MCF 10A (cell line): ENCODE data around the gene RO60. TPM values are rescaled to one million over a fixed set of nuclear protein-coding genes. Genes with fewer than 3 reads are reported as not detected.
"Not testable (repeated sequence)": the region's sequence is repeated elsewhere in the genome, so short reads cannot be mapped to it uniquely, and the experiment has no call there.

ENCODE experiments used
- BruUV-seq: library from RNA; stranded (reverse); fragments of 400-500 nt; replicated peaks from 2 replicates; lab custom pipeline; 2021; lab: Mats Ljungman, UMichigan
- CTCF ChIA-PET: fragments of 300-600 bp; sonication (Branson Sonifier 250); formaldehyde crosslinking; extraction: SDS; loops from one replicate; lab custom pipeline; 2021; ENCODE audit warnings: antibody characterized with exemption, inconsistent platforms; lab: Yijun Ruan, JAX
- POLR2A ChIA-PET: fragments of 300-600, 350-650 bp; sonication (Branson Sonifier 250); formaldehyde crosslinking; extraction: SDS; loops from one replicate; lab custom pipeline; 2020; ENCODE audit warnings: antibody characterized with exemption, inconsistent platforms; lab: Yijun Ruan, JAX
- DNase-seq: peaks from one replicate; pipeline ENCODE4 v3.0.0-alpha.2; 2018; ENCODE audit not compliant: unreplicated experiment
- H3K27ac Mint-ChIP-seq: one replicate; pipeline ENCODE4 v1.8.0; 2022; ENCODE audit warnings: mild to moderate bottlenecking, low read depth, mixed read lengths; ENCODE audit not compliant: unreplicated experiment
- H3K27me3 Mint-ChIP-seq: one replicate; pipeline ENCODE4 v1.8.0; 2022; ENCODE audit warnings: mixed read lengths; ENCODE audit not compliant: insufficient read depth, unreplicated experiment
- H3K36me3 Mint-ChIP-seq: one replicate; pipeline ENCODE4 v1.8.0; 2022; ENCODE audit warnings: mild to moderate bottlenecking, moderate library complexity, mixed read lengths; ENCODE audit not compliant: insufficient read depth, unreplicated experiment
- H3K4me1 Mint-ChIP-seq: one replicate; pipeline ENCODE4 v1.8.0; 2022; ENCODE audit warnings: mixed read lengths; ENCODE audit not compliant: insufficient read depth, unreplicated experiment
- H3K4me3 Mint-ChIP-seq: one replicate; pipeline ENCODE4 v1.8.0; 2022; ENCODE audit warnings: mild to moderate bottlenecking, moderate library complexity, mixed read lengths; ENCODE audit not compliant: unreplicated experiment
- H3K9me3 Mint-ChIP-seq: one replicate; pipeline ENCODE4 v1.8.0; 2022; ENCODE audit warnings: mixed read lengths; ENCODE audit not compliant: unreplicated experiment
- intact Hi-C: fragments of 100-400 bp; cut with micrococcal nuclease; formaldehyde crosslinking; loops from 2 replicates; pipeline ENCODE4 v1.14.1; 2022
- total RNA-seq: library from RNA; stranded (reverse); gene quantifications from 2 replicates; pipeline ENCODE4 v1.2.3, GENCODE V29; 2022
- TF ChIP-seq, protein P1 (sequence below): fragments of 200-600 bp; IDR thresholded peaks from one replicate; pipeline ENCODE4 v1.8.0; 2022; ENCODE audit warnings: antibody characterized with exemption, mild to moderate bottlenecking; ENCODE audit not compliant: unreplicated experiment

Gene RO60
- total RNA-seq, 1 experiment from 2014 or later: 128 TPM

DNA sequence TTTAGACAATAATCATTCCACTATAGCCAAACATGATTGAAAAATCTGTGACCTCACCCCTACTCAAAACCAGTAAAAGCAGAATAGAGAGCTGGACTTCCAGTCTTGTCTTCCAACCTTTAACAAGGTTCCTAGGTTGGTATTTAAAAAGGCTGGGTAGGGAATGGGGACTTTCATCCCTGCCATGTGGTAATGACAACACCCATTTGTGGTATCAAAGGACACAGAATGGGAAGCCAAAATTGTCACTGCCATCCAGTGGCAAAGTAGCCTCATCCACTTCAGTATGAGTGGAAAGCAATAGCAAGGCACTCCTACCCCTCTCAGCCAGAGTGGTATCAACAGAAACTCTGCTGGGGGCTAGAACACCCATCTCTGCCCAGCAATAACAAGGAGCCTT, 34.2 kb upstream of the RO60 start:
- no peaks in the 10 kb centered on the region for H3K9me3 Mint-ChIP-seq
- TF ChIP-seq, protein P1, sequence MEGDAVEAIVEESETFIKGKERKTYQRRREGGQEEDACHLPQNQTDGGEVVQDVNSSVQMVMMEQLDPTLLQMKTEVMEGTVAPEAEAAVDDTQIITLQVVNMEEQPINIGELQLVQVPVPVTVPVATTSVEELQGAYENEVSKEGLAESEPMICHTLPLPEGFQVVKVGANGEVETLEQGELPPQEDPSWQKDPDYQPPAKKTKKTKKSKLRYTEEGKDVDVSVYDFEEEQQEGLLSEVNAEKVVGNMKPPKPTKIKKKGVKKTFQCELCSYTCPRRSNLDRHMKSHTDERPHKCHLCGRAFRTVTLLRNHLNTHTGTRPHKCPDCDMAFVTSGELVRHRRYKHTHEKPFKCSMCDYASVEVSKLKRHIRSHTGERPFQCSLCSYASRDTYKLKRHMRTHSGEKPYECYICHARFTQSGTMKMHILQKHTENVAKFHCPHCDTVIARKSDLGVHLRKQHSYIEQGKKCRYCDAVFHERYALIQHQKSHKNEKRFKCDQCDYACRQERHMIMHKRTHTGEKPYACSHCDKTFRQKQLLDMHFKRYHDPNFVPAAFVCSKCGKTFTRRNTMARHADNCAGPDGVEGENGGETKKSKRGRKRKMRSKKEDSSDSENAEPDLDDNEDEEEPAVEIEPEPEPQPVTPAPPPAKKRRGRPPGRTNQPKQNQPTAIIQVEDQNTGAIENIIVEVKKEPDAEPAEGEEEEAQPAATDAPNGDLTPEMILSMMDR: no peak
- H3K27ac Mint-ChIP-seq: peak overlapping the region; percentile 27
- H3K36me3 Mint-ChIP-seq: peaks cover 43% of the 10 kb centered on the region
- H3K4me3 Mint-ChIP-seq: no peak overlapping the region
- ChIA-PET CTCF (interaction anchor here (0.8 to 4.5 kb wide), 5 partner anchors 11 to 550 kb away, joined by 3 to 44 read pairs (median 4); no protein-coding TSS in a partner anchor), POLR2A (interaction anchor here (0.6 to 1.0 kb wide), 2 partner anchors 223 to 540 kb away, joined by 3 to 4 read pairs; no protein-coding TSS in a partner anchor)
- DNase-seq: no peak
- intact Hi-C loops: no loop called here
- no peaks in the 10 kb centered on the region for H3K4me1 Mint-ChIP-seq
- no TSS peak for BruUV-seq
- H3K27me3 Mint-ChIP-seq: no peaks in the 10 kb centered on the region

DNA sequence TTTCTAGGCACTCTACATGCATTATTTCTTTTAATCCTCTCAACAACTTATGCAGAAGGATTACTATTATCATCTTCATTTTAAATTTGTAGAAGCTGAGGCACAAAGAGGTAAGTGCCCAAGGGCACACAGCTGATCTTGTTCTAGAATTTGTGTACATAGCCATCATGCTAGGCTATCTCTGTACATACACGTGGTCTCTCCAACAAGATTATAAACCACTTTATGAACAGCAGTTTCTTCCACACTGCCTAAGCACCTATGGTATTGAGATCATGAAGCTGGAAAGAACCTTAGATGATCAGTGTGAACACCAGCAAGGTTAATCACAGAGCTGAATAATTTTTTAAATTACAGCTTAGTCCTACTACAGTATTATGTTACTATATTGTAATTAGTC, 29.1 kb upstream of the RO60 start:
- H3K9me3 Mint-ChIP-seq: no peaks in the 10 kb centered on the region
- TF ChIP-seq, protein P1: no peak
- ChIA-PET POLR2A (interaction anchor here (0.5 to 1.5 kb wide), 5 partner anchors 21 to 221 kb away, joined by 3 to 19 read pairs (median 5); partner anchors contain the start of genes RGS2, RO60 and UCHL5), CTCF (interaction anchor here (0.7 to 2.7 kb wide), 13 partner anchors 9 to 556 kb away, joined by 3 to 71 read pairs (median 4); partner anchors contain the start of gene RGS2)
- H3K36me3 Mint-ChIP-seq: peaks cover 33% of the 10 kb centered on the region
- BruUV-seq: no TSS peak
- intact Hi-C loops: loop anchor here (2.0 kb wide), 1 partner anchor 555 kb away; no protein-coding TSS in a partner anchor
- no peaks in the 10 kb centered on the region for H3K27me3 Mint-ChIP-seq
- H3K4me3 Mint-ChIP-seq: no peak overlapping the region
- no peak for DNase-seq
- H3K4me1 Mint-ChIP-seq: no peaks in the 10 kb centered on the region
- no peak overlapping the region for H3K27ac Mint-ChIP-seq

DNA sequence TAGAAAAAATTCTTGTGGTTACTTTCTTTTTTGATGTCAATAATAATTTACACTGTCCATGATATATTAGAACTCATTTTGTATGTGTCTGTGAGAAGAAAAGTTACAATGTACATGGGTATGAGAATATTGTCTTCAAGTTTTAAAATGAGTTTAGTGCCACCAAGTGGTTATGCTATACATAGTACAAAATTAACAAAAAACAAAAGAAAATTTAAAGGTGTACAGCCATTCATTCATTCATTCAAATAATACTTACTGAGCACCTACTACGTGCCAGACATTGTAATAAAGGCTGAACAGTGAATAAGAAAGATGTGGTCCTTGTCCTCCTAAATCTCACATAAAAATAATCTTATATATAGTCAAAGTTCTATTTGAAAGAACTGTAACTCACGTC, 28.0 kb upstream of the RO60 start:
- no peak overlapping the region for H3K27ac Mint-ChIP-seq
- H3K36me3 Mint-ChIP-seq: peaks cover 28% of the 10 kb centered on the region
- DNase-seq: peak; percentile 31
- H3K4me1 Mint-ChIP-seq: no peaks in the 10 kb centered on the region
- H3K4me3 Mint-ChIP-seq: no peak overlapping the region
- BruUV-seq: no TSS peak
- CTCF ChIA-PET: interaction anchor here (0.9 to 2.7 kb wide), 16 partner anchors 10 to 557 kb away, joined by 3 to 40 read pairs (median 5); no protein-coding TSS in a partner anchor
- no peaks in the 10 kb centered on the region for H3K9me3 Mint-ChIP-seq
- TF ChIP-seq, protein P1: peak; percentile 54
- intact Hi-C loops: loop anchor here (2.0 kb wide), 1 partner anchor 557 kb away; no protein-coding TSS in a partner anchor
- H3K27me3 Mint-ChIP-seq: no peaks in the 10 kb centered on the region
- POLR2A ChIA-PET: interaction anchor here (0.6 kb wide), 1 partner anchor 84 kb away, joined by 3 read pairs; no protein-coding TSS in a partner anchor

DNA sequence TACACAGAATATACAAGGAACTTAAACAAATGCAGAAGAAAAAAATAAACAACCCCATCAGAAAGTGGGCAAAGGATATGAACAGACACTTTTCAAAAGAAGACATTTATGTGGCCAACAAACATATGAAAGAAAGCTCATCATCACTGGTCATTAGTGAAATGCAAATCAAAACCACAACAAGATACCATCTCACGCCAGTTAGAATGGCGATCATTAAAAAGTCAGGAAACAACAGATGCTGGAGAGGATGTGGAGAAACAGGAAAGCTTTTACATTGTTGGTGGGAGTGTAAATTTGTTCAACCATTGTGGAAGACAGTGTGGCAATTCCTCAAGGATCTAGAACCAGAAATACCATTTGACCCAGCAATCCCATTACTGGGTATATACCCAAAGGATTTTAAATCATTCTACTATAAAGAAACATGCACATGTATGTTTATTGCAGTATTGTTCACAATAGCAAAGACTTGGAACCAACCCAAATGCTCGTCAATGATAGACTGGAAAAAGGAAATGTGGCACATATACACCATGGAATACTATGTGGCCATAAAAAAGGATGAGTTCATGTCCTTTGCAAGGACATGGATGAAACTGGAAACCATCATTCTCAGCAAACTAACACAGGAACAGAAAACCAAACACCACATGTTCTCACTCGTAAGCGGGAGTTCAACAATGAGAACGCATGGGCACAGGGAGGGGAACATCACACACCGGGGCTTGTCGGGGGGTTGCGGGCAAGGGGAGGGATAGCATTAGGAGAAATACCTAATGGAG, 26.6 kb upstream of the RO60 start:
- intact Hi-C loops, H3K27me3 Mint-ChIP-seq, DNase-seq, H3K27ac Mint-ChIP-seq, H3K4me1 Mint-ChIP-seq, H3K9me3 Mint-ChIP-seq, BruUV-seq, H3K4me3 Mint-ChIP-seq: not testable (repeated sequence)
- ChIA-PET POLR2A (interaction anchor here (0.7 to 3.1 kb wide), 2 partner anchors 26 to 223 kb away, joined by 3 to 11 read pairs; partner anchors contain the start of genes RO60 and UCHL5), CTCF (interaction anchor here (0.7 to 2.7 kb wide), 21 partner anchors 11 to 559 kb away, joined by 3 to 40 read pairs (median 4); no protein-coding TSS in a partner anchor)
- peaks cover 26% of the 10 kb centered on the region for H3K36me3 Mint-ChIP-seq
